HG03378 (cell line): ENCODE results near the gene LAMP2.

Source experiments
- ATAC-seq: cut with Tn5 transposase; IDR thresholded peaks from one replicate; pipeline ENCODE4 v1.9.1; 2021; ENCODE audit warnings: mild to moderate bottlenecking, moderate library complexity; ENCODE audit not compliant: unreplicated experiment

Gene LAMP2

GRCh38 chrX:120457766-120458180 lies 11.3 kb downstream of the LAMP2 start:
- peak; percentile 95 for ATAC-seq

DNA sequence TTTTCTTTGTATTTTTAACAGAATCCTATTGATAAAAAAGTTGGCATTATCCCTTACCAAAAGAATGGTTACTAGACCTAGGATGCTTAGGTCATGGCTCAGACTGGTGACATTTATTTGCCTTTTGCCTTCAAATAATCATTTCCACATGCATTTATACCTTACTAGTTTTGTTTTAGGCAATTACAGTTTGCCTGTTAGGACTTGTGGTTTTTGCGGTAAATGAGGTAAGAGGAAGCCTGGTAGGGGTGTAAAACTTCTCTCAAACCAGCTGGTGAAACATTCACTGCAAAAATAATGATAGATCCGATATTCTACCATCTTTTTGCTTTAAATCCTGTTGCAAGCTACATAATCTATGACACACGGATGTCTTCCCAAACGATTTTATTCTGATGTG lies 12.1 kb downstream of the LAMP2 start:
- no peak for ATAC-seq

GRCh38 chrX:120453985-120454384 lies 15.1 kb downstream of the LAMP2 start:
- ATAC-seq: no peak

- no peak for ATAC-seq
Observed at GRCh38 chrX:120452131-120452530, 17.0 kb downstream of the LAMP2 start.

DNA sequence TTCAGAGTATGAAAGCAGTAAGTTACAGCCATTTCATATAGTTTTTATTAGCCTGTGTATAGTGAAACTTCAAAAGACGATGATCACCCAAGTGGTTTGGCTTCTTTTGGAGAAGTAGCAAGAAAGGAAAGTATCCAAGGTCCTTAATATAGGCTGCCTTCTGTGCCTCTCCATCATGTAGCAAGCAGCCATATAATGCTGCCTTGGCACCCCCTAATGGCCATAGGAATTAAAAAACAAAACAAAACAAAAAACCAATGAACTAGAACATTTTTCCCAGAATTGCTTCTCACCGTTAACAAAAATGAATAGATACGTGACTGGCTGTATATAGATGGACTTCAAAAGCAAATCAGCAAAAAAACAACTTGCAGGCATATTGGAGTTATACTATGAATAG lies 18.9 kb downstream of the LAMP2 start:
- no peak for ATAC-seq

DNA sequence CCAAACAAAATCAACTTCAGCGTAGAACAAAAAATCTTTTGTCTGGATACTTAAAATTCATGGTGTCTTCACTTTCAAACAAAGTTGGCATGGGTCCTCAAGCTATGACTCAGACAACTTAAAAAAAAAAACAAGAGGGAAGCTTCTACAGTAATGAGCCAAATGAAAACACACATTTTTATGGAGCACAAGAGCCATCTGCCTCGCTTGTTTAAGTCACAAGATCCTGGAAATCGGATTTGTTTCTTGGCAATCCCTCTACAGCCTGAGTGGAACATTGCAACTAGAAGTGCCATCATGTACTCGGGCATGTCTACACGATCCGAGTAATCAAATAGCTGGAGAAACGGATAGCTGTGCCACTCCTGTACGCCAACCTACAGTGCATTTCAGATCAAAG lies 22.6 kb downstream of the LAMP2 start:
- no peak for ATAC-seq

- ATAC-seq: no peak
Observed at GRCh38 chrX:120439921-120440320, 29.2 kb downstream of the LAMP2 start.

DNA sequence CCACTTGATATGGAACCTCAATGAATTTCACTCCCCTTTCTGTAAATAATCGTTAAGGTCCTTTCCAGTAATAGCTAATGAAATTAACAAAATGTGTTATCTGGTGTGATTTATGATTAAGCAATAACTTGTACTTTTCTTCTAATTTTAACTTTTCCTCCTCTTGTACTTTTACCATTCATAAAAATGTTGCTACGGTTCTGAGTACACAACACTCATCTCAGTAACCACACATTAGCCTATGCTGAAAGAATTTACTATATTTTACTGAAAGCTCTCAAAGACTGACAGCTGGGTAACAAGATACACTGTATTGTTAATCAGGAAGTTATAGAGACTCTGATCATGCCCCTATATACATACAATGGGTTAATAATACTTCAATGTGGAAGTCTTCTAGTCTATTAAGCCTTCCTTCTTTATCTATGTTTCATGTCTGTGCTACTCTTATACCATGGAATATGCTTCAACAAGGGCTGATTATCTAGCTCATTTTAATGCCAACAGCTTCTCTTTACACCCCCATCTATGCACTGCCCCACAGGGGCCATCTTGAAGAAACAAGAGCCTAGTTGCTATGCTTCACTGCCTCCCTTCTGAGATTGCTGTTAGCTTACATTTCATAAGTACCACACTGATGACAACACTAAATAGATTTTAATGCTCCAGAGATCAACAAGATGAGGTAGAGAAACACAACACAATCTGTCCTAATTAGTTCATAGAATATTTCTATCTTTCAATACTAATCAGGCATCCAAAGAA lies 39.1 kb downstream of the LAMP2 start:
- ATAC-seq: peak; percentile 75

DNA sequence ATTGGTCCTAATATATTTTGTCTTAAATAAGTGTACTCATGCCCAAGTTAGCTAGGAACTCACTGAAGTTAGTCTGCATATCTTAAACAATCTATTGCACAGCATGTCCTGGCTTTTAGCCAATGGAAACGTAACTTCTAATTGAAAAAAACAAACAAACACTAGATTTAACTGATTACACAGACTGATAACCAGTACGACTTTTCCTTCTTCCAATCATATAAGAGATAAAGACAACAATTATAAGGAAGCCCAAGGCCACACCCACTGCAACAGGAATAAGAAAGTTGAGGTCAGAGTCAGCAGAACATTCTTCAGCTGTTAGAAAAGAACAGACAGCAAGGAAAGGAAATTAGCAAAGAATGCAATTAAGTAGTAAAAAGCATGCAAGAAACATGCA lies 40.8 kb downstream of the LAMP2 start:
- ATAC-seq: no peak

DNA sequence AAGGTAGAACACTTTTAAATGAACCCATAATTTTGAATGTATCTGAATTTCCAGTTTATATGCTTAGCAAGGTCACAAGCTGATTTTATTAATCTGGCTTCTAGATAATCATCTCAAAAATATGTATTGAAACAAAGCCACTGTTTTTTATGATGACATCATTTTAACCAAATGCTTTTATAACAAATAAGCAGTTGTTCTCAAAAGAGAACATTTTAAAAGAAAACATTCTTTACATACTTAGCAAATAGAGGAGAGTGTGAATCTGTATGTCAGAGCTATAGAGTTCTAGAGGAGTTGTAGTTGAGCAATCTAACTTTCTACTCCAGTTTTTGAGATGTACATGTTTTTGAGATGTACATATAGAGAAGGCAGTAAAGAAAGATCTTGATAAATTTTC lies 42.5 kb downstream of the LAMP2 start:
- no peak for ATAC-seq

- ATAC-seq: no peak
Observed at GRCh38 chrX:120419463-120419862, 49.6 kb downstream of the LAMP2 start.

- no peak for ATAC-seq
Observed at GRCh38 chrX:120408168-120408567, 60.9 kb downstream of the LAMP2 start.

DNA sequence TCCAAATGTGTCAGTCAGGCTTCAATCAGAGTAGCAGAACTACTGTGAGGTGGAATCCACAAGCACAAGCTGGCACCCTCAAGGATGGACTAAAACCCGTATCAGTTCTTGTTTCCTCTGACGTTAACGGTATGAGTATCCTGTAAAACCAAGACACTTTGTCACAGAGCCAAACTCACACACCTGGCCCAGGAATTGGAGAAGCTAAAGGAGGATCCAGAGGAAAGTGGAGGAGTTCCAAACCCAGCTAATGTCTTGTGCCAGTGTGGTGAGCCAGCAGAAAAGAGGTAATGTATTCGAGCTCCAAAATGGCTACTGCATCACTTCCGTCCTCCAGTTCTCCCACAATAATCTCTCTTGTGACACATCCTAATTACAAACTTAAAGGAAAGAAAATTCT lies 62.5 kb downstream of the LAMP2 start:
- no peak for ATAC-seq

DNA sequence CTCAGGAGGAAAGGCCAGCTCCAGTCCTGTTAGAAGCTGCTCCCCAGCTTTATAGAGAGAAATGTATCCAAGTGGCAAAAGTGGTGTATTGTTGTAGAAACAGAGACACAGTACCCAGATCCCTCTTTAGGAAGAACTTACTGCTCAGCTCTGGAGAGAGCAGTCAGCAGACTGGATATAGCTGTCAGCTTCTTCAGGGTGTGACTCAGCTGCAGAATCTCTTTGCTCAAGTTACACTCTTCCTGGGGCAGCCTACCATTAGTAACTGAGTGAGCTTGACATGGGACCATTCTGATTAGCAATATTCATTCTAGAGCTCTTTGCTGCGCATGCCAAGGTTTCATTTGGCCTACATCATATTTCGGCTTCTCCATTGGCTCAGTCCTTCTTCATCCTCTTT lies 66.7 kb downstream of the LAMP2 start:
- ATAC-seq: no peak

DNA sequence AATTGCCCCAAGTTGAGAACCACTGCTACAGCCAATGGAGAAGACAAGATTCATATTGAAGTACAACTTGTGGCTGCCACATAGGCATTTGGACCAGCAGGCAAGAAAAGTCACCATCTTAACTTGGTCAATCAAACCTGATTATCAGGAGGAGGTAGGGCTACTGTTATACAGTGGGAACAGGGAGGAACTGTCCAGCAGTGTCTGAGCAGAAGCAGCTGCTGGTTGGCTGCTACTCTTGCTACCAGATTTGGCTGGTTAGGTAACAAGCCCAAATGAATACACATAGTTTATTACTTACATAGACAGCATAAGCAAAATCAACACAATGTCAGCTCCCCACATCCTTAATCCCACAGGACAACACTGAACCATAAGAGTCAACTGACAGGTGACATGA lies 67.8 kb downstream of the LAMP2 start:
- no peak for ATAC-seq

- peak; percentile 72 for ATAC-seq
Observed at GRCh38 chrX:120380699-120381098, 88.4 kb downstream of the LAMP2 start.

DNA sequence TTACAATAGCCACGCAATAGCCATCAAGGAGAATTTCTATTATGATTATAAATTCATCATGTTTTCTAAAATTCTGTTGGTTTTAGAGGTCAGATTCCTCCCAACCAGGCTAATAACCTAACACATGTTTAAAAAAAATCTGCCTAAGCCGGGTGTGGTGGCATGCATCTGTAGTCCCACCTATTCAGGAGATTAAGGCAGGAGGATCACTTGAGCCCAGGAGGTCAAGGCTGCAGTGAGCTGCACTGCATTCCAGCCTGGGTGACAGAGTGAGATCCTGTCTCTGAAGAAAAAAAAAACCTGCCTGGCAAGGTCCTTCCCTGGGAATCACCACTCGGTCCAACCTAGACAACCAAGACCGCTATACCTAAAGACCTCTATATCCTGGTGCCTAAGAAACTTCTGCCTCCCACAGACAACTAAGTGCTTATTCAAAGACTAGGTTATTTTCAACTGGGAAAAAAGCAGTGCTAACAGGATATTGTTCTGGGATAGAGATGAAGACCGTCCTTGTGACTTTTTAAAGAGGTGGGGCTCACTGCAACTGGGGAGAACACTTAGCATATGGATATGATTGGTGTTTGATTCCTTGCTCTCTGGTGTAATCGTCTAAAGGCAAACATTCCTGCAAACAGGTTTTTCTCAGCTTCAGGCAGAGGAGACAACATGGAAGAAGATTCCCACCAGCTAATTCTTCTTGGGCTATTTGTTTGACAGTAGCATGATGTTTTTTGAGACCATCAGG lies 89.0 kb downstream of the LAMP2 start:
- ATAC-seq: no peak

- no peak for ATAC-seq
Observed at GRCh38 chrX:120378570-120378969, 90.5 kb downstream of the LAMP2 start.
